T follicular helper cell (primary cell): Measurements from ENCODE around the gene CLSTN1.

ENCODE experiments used
- DNase-seq: peaks from one replicate; pipeline ENCODE4 v3.0.0-alpha.2; 2020; ENCODE audit warnings: low read depth

Gene CLSTN1

GRCh38 chr1:9680091-9680490 lies 143.7 kb downstream of the CLSTN1 start:
- no peak for DNase-seq
